HG03460 (cell line): ENCODE results near the gene FSTL4.

Source experiments
- ATAC-seq: cut with Tn5 transposase; IDR thresholded peaks from one replicate; pipeline ENCODE4 v1.9.1; 2021; ENCODE audit not compliant: unreplicated experiment

FSTL4 gene

DNA sequence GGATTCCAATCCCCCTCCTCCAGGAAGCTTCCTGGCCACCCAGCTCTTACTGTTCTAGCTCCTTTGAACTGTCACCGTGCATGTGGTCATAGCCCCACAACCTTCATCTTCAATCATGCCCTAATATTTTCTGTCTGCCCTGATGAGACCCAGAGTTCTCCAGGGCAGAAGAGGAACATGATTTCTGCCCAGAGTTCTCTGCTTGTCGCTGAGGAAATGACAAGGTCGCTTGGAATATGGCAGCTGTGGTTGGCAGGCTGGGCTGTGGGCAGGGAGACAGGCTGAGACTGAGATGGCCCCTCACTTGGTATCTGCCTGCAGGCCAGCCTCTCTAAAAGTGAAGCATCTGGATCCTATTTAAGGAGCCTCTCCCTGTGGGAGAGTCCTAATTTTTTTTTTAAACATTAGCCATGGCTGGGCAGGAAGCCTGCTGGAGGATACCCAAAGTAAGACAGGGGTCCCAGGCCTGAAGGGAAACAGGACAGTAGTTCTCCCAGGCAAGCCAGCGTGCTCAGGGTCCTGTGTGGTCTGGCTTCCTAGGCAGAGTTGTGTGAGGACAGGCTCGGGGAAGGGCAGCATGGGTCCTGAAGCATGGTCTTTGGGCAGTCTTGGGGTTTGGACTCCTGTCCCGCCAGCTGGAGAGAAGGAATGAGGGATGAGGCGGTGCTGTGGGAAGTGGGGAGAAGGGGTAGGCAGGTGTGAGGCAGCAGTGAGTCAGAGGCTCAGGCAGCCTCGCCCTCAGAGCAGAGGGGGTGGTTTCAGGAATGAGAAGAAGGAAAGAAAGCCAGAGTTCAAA is 242.1 kb downstream of the FSTL4 start:
- no peak for ATAC-seq

- no peak for ATAC-seq
Observed at GRCh38 chr5:133368916-133369783, 243.2 kb downstream of the FSTL4 start.

DNA sequence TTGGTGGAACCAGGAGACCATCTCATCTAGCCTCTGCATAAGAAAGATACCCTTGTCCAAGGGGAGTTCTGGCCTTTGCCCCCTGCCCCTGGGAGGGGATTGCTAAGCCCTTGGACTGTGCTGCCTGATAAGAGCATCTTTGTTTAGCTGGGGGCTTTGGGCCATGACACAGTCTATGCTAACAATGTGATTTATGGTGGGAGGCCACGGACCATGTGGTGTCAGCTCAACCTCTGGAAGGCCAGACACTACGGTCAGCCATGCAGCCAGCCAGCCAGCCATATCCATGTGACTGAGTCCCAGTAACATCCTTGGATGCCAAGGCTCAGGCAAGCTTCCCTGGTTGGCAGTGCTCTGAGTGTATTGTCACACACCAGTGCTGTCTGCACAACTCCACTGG is 244.4 kb downstream of the FSTL4 start:
- no peak for ATAC-seq

DNA sequence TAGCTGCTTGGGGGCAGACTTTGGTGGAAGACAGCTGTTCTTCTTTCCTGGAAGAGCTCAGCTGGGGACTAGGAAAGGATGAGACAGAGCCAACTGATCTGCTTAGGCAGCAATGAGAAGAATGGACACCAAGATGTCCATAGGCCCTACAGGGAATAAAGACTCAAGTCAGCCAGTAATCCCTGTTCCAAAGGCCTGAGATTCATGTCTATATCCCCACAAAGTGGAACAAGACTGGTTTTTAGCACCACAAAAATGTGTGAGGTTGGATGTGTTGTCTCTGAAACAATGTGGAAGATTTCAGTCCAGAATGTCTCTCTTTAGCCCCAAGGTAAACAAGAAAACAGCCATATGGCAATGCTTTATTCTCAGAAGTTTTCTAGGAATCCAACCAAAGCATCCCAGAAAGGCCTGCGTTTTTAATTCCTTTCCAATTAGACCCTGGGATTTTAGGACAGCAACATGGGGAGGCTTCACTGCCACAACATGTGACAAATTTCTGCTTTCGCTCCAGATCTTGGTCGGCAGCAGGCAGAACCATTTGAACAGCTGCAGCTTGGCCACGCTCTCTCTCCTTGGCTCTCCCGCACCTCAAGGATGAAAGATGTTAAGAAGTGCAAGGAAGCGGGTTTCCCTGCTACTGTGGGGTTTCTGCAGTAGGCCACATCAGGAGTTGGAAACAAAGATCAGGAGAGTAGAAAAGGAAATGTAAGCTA is 245.1 kb downstream of the FSTL4 start:
- ATAC-seq: no peak

DNA sequence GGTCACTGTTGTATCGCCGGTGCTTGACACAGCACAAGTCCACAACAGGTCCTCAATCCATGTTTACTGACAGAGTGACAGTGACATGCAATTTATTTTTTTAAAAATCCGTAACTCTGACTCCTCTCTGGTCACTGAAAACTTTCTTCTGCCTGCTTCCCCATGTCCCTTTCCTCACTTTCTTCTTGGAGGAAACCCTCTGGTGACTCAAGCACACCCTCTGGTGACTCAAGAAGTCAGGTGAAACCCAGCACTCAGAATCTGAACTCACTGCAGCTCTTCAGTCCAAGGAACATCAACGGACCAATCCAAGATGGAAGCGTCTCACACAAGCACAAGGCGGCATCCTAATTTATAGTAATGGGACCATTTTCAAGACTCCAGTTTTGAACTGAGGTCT is 245.9 kb downstream of the FSTL4 start:
- ATAC-seq: no peak

- no peak for ATAC-seq
Observed at GRCh38 chr5:133365738-133366137, 246.6 kb downstream of the FSTL4 start.

- no peak for ATAC-seq
Observed at GRCh38 chr5:133364936-133365707, 247.2 kb downstream of the FSTL4 start.

GRCh38 chr5:133363807-133364587 is 248.3 kb downstream of the FSTL4 start:
- no peak for ATAC-seq

- no peak for ATAC-seq
Observed at GRCh38 chr5:133362438-133362837, 249.9 kb downstream of the FSTL4 start.

GRCh38 chr5:133361922-133362321 is 250.4 kb downstream of the FSTL4 start:
- ATAC-seq: no peak

GRCh38 chr5:133360693-133361472 is 251.5 kb downstream of the FSTL4 start:
- no peak for ATAC-seq

DNA sequence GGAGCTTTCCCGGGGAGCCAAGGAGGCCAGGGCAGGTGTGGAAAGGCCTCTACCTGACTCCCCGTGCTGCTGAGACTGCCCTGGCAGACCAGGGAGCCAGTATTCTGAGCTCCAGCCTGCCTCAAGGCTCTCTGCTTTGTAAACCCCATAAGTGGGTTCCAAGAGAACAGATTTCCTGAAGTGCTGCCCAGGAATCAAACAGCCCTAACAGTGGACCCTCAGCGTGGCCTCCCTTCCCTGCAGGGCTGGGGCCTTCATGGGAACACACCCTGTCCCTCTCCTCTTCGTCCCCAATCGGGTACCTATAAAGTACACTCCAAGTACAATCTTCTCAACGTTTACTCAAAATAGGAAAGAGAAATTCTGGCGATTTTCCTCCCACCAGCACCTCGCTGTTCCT is 252.5 kb downstream of the FSTL4 start:
- ATAC-seq: no peak

GRCh38 chr5:133358271-133358670 is 254.1 kb downstream of the FSTL4 start:
- ATAC-seq: no peak

GRCh38 chr5:133357758-133358157 is 254.6 kb downstream of the FSTL4 start:
- no peak for ATAC-seq

DNA sequence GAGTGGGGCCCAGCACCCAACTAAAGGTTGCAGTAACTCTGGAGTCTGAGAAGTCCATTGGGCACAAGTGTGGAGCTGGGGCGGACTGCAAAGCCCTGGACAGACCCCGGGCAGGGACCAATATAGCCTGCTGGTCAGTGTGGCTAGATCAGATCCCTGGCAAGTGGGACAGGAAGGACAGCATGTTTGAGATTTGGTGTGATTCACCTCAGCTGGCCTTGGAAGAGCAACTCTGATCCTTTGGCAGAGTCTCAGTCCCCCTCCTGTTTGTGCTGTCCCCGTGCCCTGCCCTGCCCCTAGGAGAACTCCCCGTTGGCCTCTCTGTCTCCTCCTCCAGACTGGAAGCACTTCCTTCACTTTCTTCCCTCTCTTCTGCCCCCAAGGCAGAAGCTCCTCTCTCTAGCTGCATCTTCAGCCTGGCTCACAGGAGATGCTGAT is 255.3 kb downstream of the FSTL4 start:
- no peak for ATAC-seq

DNA sequence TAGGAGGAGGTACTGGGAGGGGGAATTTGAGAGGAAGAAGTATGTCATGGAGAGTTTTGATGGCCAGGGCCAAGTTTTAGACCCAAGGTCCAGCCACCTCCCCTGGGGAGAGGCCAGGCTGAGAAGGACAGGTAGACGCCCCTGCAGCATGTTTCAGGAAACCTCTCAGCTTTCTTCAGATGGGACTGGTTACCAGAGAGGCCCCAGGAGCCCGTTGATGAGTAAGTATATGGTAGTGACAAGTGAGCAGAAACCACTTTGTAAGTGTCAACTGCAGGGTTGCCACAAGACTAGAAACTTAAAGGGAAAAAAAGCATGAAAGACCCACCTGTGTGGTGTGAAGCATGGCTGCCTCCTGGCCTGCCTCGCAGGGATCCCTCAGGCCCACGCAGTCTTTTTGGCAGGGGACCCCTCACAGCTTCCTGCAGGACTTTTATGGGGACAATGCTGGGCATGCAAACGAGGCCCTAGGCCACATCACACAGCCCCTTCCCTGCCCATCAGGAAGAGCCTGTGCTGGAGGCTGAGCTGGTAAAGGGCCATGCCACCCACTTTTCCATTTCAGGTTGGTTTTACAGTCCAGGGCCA is 255.9 kb downstream of the FSTL4 start:
- ATAC-seq: no peak

DNA sequence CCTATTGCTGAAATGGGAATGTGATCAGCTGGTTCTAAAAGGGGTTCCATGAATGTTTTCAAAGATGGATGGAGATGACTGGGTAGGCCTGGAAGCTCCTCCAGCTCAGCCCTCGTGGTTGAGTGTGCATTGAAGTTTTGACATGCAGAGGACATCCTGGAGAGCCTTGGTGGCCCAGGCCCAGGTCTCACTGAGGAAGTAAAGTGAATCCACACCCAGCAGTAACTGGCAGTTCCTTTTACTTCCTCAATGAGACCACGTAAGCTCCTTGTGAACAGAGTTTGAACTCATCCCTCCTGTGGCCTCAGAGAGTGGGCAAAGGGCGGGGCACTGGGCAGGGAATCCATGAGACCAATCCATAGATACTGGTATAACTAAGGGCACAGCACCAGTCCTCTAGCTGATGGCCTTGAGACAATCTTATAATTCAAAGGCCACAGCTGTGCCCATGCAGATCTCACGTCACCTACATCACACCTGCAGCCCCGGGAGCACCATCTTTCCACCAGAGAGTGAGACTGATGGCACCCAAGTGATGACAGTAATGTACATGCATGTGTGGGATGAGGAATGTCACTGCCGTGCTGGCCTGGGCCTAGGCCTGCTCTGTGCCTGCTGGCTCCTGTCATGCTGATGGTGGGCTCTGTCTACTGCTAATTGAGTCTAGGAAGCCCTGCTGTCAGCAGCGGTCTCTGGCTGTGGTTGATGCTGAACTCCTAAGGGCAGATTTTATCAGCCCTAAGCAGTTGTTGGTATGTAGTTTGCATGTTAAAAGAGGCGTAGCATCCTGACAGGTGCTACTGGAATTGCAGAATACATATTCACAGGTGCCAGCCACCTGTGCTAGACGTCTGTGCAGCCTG is 257.8 kb downstream of the FSTL4 start:
- ATAC-seq: no peak

DNA sequence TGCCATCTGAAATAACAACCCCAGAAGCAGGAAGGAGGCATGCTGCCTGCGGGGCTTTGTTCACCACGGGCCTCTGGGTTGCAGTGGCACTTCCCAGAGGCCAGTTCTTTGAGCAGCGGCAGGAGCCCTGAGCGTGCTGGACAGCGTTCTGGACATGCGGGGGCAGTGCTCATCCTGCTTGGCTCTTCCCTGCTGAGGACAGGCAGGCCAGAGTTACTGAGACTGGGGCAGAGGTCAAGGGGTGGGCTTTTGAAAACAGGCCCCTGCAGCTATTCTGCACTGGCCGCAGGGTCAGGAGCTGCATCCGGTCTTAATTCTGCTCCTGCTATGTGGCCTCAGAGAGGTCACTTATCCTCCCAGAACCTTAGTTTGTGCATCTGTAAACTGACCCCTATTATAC is 258.6 kb downstream of the FSTL4 start:
- no peak for ATAC-seq
